Neural crest cell (in vitro differentiated cells): Measurements from ENCODE around the gene POTEH. TPM values are rescaled to one million over a fixed set of nuclear protein-coding genes. Genes with fewer than 3 reads are reported as not detected.
"Not testable (repeated sequence)": the region's sequence is repeated elsewhere in the genome, so short reads cannot be mapped to it uniquely, and the experiment has no call there.

Source experiments
- DNase-seq: peaks from one replicate; pipeline ENCODE4 v3.0.0; 2021; ENCODE audit warnings: low read depth, mixed read lengths, low spot score
- H3K27ac Mint-ChIP-seq: one replicate; pipeline ENCODE4 v1.8.0; 2021; ENCODE audit warnings: mild to moderate bottlenecking, mixed read lengths; ENCODE audit not compliant: unreplicated experiment
- H3K27me3 Mint-ChIP-seq: 2 replicates; pipeline ENCODE4 v1.8.0; 2021; ENCODE audit warnings: low read depth, mild to moderate bottlenecking, mixed read lengths
- H3K36me3 Mint-ChIP-seq: 2 replicates; pipeline ENCODE4 v1.8.0; 2021; ENCODE audit warnings: low read depth, mild to moderate bottlenecking, mixed read lengths
- H3K4me1 Mint-ChIP-seq: 2 replicates; pipeline ENCODE4 v1.8.0; 2021; ENCODE audit warnings: mixed read lengths
- H3K4me3 Mint-ChIP-seq: one replicate; pipeline ENCODE4 v1.8.0; 2021; ENCODE audit warnings: mild to moderate bottlenecking, mixed read lengths
- H3K9me3 Mint-ChIP-seq: 2 replicates; pipeline ENCODE4 v1.8.0; 2021; ENCODE audit warnings: mixed read lengths
- total RNA-seq: library from RNA; stranded (reverse); gene quantifications from 2 replicates; pipeline ENCODE4 v1.2.1, GENCODE V29; 2021

The POTEH gene
- total RNA-seq, 1 donor from 2014 or later, result not detected

DNA sequence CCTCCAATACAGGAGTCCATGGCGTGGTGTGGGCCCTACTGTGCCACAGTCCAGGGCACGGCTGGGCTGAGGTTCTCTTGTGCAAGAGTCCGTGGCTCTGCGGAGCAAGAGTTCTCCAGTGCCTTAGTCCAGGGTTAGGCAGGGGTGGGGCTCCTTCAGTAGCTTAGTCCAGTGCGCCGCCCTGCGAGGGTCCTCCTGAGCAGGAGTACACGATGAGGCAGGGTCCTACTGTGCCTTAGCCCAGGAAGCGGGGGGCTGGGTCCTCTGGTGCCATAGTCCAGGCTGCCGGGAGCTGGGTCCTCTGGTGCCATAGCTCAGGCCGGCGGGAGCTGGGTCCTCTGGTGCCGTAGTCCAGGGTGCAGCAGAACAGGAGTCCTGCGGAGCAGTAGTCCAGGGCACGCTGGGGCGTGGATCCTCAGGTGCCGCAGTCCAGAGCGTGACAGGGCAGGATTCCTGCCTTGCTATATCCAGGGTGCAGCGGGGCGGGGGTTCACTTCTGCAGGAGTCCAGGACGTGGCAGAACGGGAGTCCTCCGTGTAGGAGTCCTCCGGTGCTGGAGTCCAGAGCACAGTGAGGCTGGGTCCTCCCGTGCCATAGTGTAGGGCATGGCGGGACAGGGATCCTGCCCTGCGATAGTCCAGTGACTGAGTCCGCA, 69.7 kb downstream of the POTEH start:
- not testable (repeated sequence) for DNase-seq, H3K36me3 Mint-ChIP-seq, H3K4me1 Mint-ChIP-seq, H3K4me3 Mint-ChIP-seq, H3K9me3 Mint-ChIP-seq, H3K27ac Mint-ChIP-seq, H3K27me3 Mint-ChIP-seq

DNA sequence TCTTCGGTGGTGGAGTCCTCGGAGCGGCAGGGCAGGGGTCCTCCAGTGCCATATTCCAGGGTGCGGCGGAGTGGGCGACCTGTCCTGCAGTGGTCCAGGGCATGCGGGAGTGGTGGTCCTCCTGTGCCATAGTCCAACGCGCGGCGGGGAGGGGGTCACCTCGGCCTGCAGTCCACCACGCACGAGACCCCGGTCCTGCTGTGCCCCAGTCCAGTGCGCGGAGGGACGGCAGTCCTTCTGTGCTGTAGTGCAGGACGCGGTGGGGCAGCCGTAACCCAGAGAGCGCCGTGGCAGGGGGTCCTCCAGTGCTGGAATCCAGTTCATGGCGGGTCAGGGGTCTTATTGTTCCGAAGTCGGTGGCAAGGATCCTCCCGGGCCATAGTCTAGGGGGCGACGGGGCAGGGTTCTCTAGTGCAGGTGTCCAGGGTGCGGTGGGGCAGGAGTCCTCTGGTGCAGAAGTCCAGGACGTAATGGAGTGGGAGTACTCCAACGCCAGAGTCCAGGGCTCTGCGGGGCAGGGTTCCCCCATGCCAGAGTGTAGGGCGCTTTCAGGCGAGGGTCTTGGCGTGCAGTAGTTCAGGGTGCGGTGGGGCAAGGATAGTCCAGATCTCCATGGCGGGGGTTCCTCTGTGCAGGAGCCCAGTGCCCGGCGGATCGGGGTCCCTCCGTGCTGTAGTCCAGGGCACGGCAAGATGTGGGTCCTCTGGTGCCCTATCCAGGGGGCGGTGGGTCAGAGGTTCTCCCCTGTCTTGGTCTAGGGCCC, 70.7 kb downstream of the POTEH start:
- not testable (repeated sequence) for H3K36me3 Mint-ChIP-seq, DNase-seq, H3K4me3 Mint-ChIP-seq, H3K4me1 Mint-ChIP-seq, H3K27me3 Mint-ChIP-seq, H3K9me3 Mint-ChIP-seq, H3K27ac Mint-ChIP-seq

- not testable (repeated sequence) for H3K4me1 Mint-ChIP-seq, H3K27ac Mint-ChIP-seq, H3K27me3 Mint-ChIP-seq, H3K4me3 Mint-ChIP-seq, H3K36me3 Mint-ChIP-seq, DNase-seq, H3K9me3 Mint-ChIP-seq
These were observed 71.4 kb downstream of the POTEH start for GRCh38 chr22:15761151-15761777.

GRCh38 chr22:15763559-15763958, 73.7 kb downstream of the POTEH start:
- not testable (repeated sequence) for DNase-seq, H3K27me3 Mint-ChIP-seq, H3K27ac Mint-ChIP-seq, H3K4me1 Mint-ChIP-seq, H3K4me3 Mint-ChIP-seq, H3K9me3 Mint-ChIP-seq, H3K36me3 Mint-ChIP-seq

Other genes starting within 250 kb of the POTEH start
- not detected in 2 replicates for gene OR11H1, start 161.8 kb upstream of the POTEH start, total RNA-seq